ENCODE data around the gene PLCXD1. TPM values are rescaled to one million over a fixed set of nuclear protein-coding genes. Genes with fewer than 3 reads are reported as not detected.

PLCXD1 gene
- total and polyA plus RNA-seq, 9 donors, result 2.6 to 19.4 (median 11.8) TPM

- 97 to 98% (median 97%) methylated on average over 59 of the region's 59 CpGs for WGBS, 3 donors
- Histone ChIP-seq H3K4me1 (ENCODE audit: insufficient read depth) (no peaks in the 10 kb centered on the region), H3K27me3 (no peaks in the 10 kb centered on the region), H3K27ac (no peak overlapping the region), H3K9me3 (no peaks in the 10 kb centered on the region), H3K4me3 (no peak overlapping the region), H3K36me3 (no peaks in the 10 kb centered on the region)
- peak in 1 of 5 donors; percentile 16 for DNase-seq
- TF ChIP-seq CTCF (IDR thresholded peaks at IDR 0.05), result no peak
- TF ChIP-seq POLR2A (IDR thresholded peaks at IDR 0.05), result no peak
- TF ChIP-seq EP300 (IDR thresholded peaks at IDR 0.05), result no peak
- intact Hi-C loops (cut with DNase I), result no loop called here
Observed at GRCh38 chrX:347351-348117, 66.4 kb downstream of the PLCXD1 start.

- intact Hi-C loops (cut with DNase I), result no loop called here
- peak in 1 of 5 donors; percentile 3 for DNase-seq
- H3K4me1 ChIP-seq (ENCODE audit: insufficient read depth), result no peaks in the 10 kb centered on the region
- TF ChIP-seq EP300 (IDR thresholded peaks at IDR 0.05) (no peak), CTCF (IDR thresholded peaks at IDR 0.05) (no peak), POLR2A (IDR thresholded peaks at IDR 0.05) (no peak)
- H3K27me3 ChIP-seq, result no peaks in the 10 kb centered on the region
- H3K36me3 ChIP-seq, result no peaks in the 10 kb centered on the region
- H3K9me3 ChIP-seq, result no peaks in the 10 kb centered on the region
- no peak overlapping the region for H3K27ac ChIP-seq
- no peak overlapping the region for H3K4me3 ChIP-seq
- WGBS, 3 donors, result 61 to 78% (median 77%) methylated on average over 11 of the region's 11 CpGs
Observed at GRCh38 chrX:348461-349117, 67.4 kb downstream of the PLCXD1 start.

GRCh38 chrX:349196-349595, 68.0 kb downstream of the PLCXD1 start:
- TF ChIP-seq EP300 (IDR thresholded peaks at IDR 0.05), result no peak
- no peak for TF ChIP-seq POLR2A (IDR thresholded peaks at IDR 0.05)
- TF ChIP-seq CTCF (IDR thresholded peaks at IDR 0.05), result no peak
- intact Hi-C loops (cut with DNase I), result no loop called here
- peak in 1 of 5 donors; percentile 4 for DNase-seq
- Histone ChIP-seq H3K9me3 (no peaks in the 10 kb centered on the region), H3K4me3 (no peak overlapping the region), H3K36me3 (no peaks in the 10 kb centered on the region), H3K27me3 (no peaks in the 10 kb centered on the region), H3K4me1 (ENCODE audit: insufficient read depth) (no peaks in the 10 kb centered on the region), H3K27ac (no peak overlapping the region)
- WGBS, 3 donors, result 91 to 93% (median 92%) methylated on average over 18 of the region's 18 CpGs

- no peaks in the 10 kb centered on the region for H3K4me1 ChIP-seq (ENCODE audit: insufficient read depth)
- DNase-seq, result peak in 1 of 5 donors; percentile 3
- 89 to 91% (median 91%) methylated on average over 10 of the region's 10 CpGs for WGBS, 3 donors
Observed at GRCh38 chrX:349702-350101, 68.5 kb downstream of the PLCXD1 start.

More at GRCh38 chrX:349702-350101, 68.5 kb downstream of the PLCXD1 start:
- H3K36me3 ChIP-seq, result no peaks in the 10 kb centered on the region
- H3K27me3 ChIP-seq, result no peaks in the 10 kb centered on the region
- no peaks in the 10 kb centered on the region for H3K9me3 ChIP-seq
- no peak overlapping the region for H3K4me3 ChIP-seq
- intact Hi-C loops (cut with DNase I), result no loop called here
- no peak overlapping the region for H3K27ac ChIP-seq
- TF ChIP-seq CTCF (IDR thresholded peaks at IDR 0.05), result no peak
- no peak for TF ChIP-seq POLR2A (IDR thresholded peaks at IDR 0.05)
- TF ChIP-seq EP300 (IDR thresholded peaks at IDR 0.05), result no peak

Data from ovary (tissue), 9 donors.